Neuronal stem cell (in vitro differentiated cells): ENCODE measurements around the gene MROH7.
A peak's percentile ranks its signal among the peaks of the same experiment; 100 is the strongest.

Experiments
- DNase-seq: peaks from one replicate; pipeline ENCODE4 v3.0.0-alpha.2; 2013; ENCODE audit warnings: low spot score
- H2AFZ ChIP-seq: one replicate; pipeline ENCODE4 v1.6.1; 2013; ENCODE audit warnings: mild to moderate bottlenecking, low read length, inconsistent platforms
- H2AK5ac ChIP-seq: 2 replicates; pipeline ENCODE4 v1.6.1; 2013; ENCODE audit warnings: low read depth, mild to moderate bottlenecking, inconsistent platforms, low read length, moderate library complexity, mixed read lengths
- H2BK120ac ChIP-seq: 2 replicates; pipeline ENCODE4 v1.6.1; 2013; ENCODE audit warnings: low read depth, mild to moderate bottlenecking, inconsistent platforms, low read length, moderate library complexity, mixed read lengths
- H2BK12ac ChIP-seq: one replicate; pipeline ENCODE4 v1.6.1; 2013; ENCODE audit warnings: low read length, inconsistent platforms
- H2BK15ac ChIP-seq: 2 replicates; pipeline ENCODE4 v1.6.1; 2013; ENCODE audit warnings: mild to moderate bottlenecking, low read length, inconsistent platforms, mixed read lengths
- H2BK5ac ChIP-seq: one replicate; pipeline ENCODE4 v1.6.1; 2013; ENCODE audit warnings: inconsistent platforms, mild to moderate bottlenecking, low read length, moderate library complexity
- H3K14ac ChIP-seq: one replicate; pipeline ENCODE4 v1.6.1; 2013; ENCODE audit warnings: low read length, inconsistent platforms
- H3K18ac ChIP-seq: 2 replicates; pipeline ENCODE4 v1.6.1; 2013; ENCODE audit warnings: low read length, inconsistent platforms
- H3K23ac ChIP-seq: 2 replicates; pipeline ENCODE4 v1.6.1; 2013; ENCODE audit warnings: low read depth, mild to moderate bottlenecking, mixed read lengths, low read length, inconsistent platforms; ENCODE audit not compliant: poor library complexity
- H3K27ac ChIP-seq: replicated peaks from 3 replicates; pipeline ENCODE4 v1.5.1; 2013; ENCODE audit warnings: low read length, inconsistent platforms
- H3K27me3 ChIP-seq, 3 experiments: 2 replicates each; pipeline ENCODE4 v1.6.1; 2013; ENCODE audit warnings: low read length in 3 of 3, mild to moderate bottlenecking in 2 of 3, inconsistent platforms in 1 of 3, low read depth in 1 of 3, mixed read lengths in 1 of 3, moderate library complexity in 1 of 3; ENCODE audit not compliant: control insufficient read depth in 3 of 3, insufficient read depth in 3 of 3
- H3K36me3 ChIP-seq, 2 donors: replicated peaks in 1 of 2; 2 replicates each; pipeline ENCODE4 v1.6.1; 2013; ENCODE audit warnings: low read length in 2 of 2; ENCODE audit not compliant: control insufficient read depth in 2 of 2, insufficient read depth in 2 of 2
- H3K4ac ChIP-seq: 2 replicates; pipeline ENCODE4 v1.6.1; 2013; ENCODE audit warnings: inconsistent platforms, mild to moderate bottlenecking, low read length, moderate library complexity
- H3K4me1 ChIP-seq, 2 donors: 1 replicate in 1 of 2; 2 replicates in 1 of 2; pipeline ENCODE4 v1.6.1; 2013; ENCODE audit warnings: low read length in 2 of 2, low read depth in 1 of 2; ENCODE audit not compliant: control insufficient read depth in 2 of 2, insufficient read depth in 1 of 2
- H3K4me2 ChIP-seq: one replicate; pipeline ENCODE4 v1.6.1; 2013; ENCODE audit warnings: mild to moderate bottlenecking, low read length, inconsistent platforms; ENCODE audit not compliant: insufficient read depth, poor library complexity, severe bottlenecking
- H3K4me3 ChIP-seq, 2 donors: 2 replicates each; pipeline ENCODE4 v1.5.1; 2013; ENCODE audit warnings: low read length in 2 of 2, mild to moderate bottlenecking in 2 of 2, inconsistent platforms in 1 of 2, moderate library complexity in 1 of 2
- H3K79me1 ChIP-seq: one replicate; pipeline ENCODE4 v1.6.1; 2013; ENCODE audit warnings: low read depth, mild to moderate bottlenecking, inconsistent platforms, low read length, moderate library complexity
- H3K9ac ChIP-seq: one replicate; pipeline ENCODE4 v1.6.1; 2013; ENCODE audit warnings: mild to moderate bottlenecking, low read depth, low read length, inconsistent platforms; ENCODE audit not compliant: poor library complexity
- H3K9me3 ChIP-seq, 2 donors: replicated peaks in 1 of 2; 2 replicates each; pipeline versions ENCODE3 to v1.6.1; 2013; ENCODE audit warnings: low read length in 2 of 2, mild to moderate bottlenecking in 2 of 2, inconsistent platforms in 1 of 2, low read depth in 1 of 2, mixed read lengths in 1 of 2, moderate library complexity in 1 of 2; ENCODE audit not compliant: control insufficient read depth in 2 of 2, insufficient read depth in 1 of 2
- H4K8ac ChIP-seq: one replicate; pipeline ENCODE4 v1.6.1; 2013; ENCODE audit warnings: low read depth, mild to moderate bottlenecking, inconsistent platforms, low read length, moderate library complexity
- H4K91ac ChIP-seq: one replicate; pipeline ENCODE4 v1.6.1; 2013; ENCODE audit warnings: low read length, low read depth, mild to moderate bottlenecking, inconsistent platforms; ENCODE audit not compliant: poor library complexity
- WGBS, 2 donors: extraction: QIAGEN DNeasy Blood & Tissue Kit; methylation state at CpG; one replicate each; pipeline ENCODE4 v1.1.7; 2013; ENCODE audit warnings: missing lambda C conversion rate in 2 of 2, mixed read lengths in 1 of 2; ENCODE audit not compliant: insufficient read length in 2 of 2, insufficient replicate concordance in 1 of 2; ENCODE audit errors: extremely low coverage in 2 of 2; 5-methylcytosine and 5-hydroxymethylcytosine counted together

Gene MROH7

GRCh38 chr1:54742282-54742681 lies 100.7 kb downstream of the MROH7 start:
- Histone ChIP-seq H2BK5ac (no peak overlapping the region), H3K4me2 (no peak overlapping the region), H3K9ac (no peak overlapping the region), H3K4me1 (no peaks in the 10 kb centered on the region), H2BK120ac (no peak overlapping the region), H3K27me3 (no peaks in the 10 kb centered on the region), H3K18ac (no peak overlapping the region), H2AFZ (no peak overlapping the region), H3K79me1 (no peaks in the 10 kb centered on the region), H3K23ac (no peak overlapping the region), H3K36me3 (peaks cover 38 to 64% of the 10 kb centered on the region in 2 donors), H3K4ac (no peak overlapping the region), H2AK5ac (no peak overlapping the region), H3K27ac (no peak overlapping the region), H2BK12ac (no peak overlapping the region), H4K91ac (no peak overlapping the region), H2BK15ac (no peak overlapping the region), H4K8ac (no peak overlapping the region), H3K4me3 (no peak overlapping the region), H3K14ac (no peak overlapping the region), H3K9me3 (no peaks in the 10 kb centered on the region)
- WGBS, 2 donors = no CpG with 5 or more reads among the region's 4 CpGs
- no peak for DNase-seq

GRCh38 chr1:54743416-54744226 lies 102.0 kb downstream of the MROH7 start:
- DNase-seq = no peak
- no CpG with 5 or more reads among the region's 12 CpGs for WGBS, 2 donors
- H3K4me2 ChIP-seq = no peak overlapping the region

GRCh38 chr1:54744696-54745095 lies 103.1 kb downstream of the MROH7 start:
- no CpG with 5 or more reads among the region's 3 CpGs for WGBS, 2 donors
- no peak for DNase-seq
- H3K14ac ChIP-seq = no peak overlapping the region
- H3K18ac ChIP-seq = no peak overlapping the region
- H3K27ac ChIP-seq = no peak overlapping the region
- no peak overlapping the region for H3K9ac ChIP-seq
- H2BK12ac ChIP-seq = no peak overlapping the region
- no peak overlapping the region for H2BK15ac ChIP-seq
- H4K91ac ChIP-seq = no peak overlapping the region
- H3K23ac ChIP-seq = no peak overlapping the region
- H3K4me2 ChIP-seq = no peak overlapping the region
- H2AK5ac ChIP-seq = no peak overlapping the region
- H2BK5ac ChIP-seq = no peak overlapping the region
- no peak overlapping the region for H4K8ac ChIP-seq
- H2BK120ac ChIP-seq = no peak overlapping the region
- no peak overlapping the region for H3K4ac ChIP-seq
- no peaks in the 10 kb centered on the region for H3K9me3 ChIP-seq
- no peaks in the 10 kb centered on the region for H3K79me1 ChIP-seq
- peaks cover 28 to 43% of the 10 kb centered on the region in 2 donors for H3K36me3 ChIP-seq
- H2AFZ ChIP-seq = no peak overlapping the region
- no peaks in the 10 kb centered on the region for H3K4me1 ChIP-seq
- H3K27me3 ChIP-seq = peaks cover 0 to 6% (median 0%) of the 10 kb centered on the region in 3 experiments
- no peak overlapping the region for H3K4me3 ChIP-seq

More at GRCh38 chr1:54743416-54744226, 102.0 kb downstream of the MROH7 start:
- no peaks in the 10 kb centered on the region for H3K79me1 ChIP-seq
- H3K27ac ChIP-seq = no peak overlapping the region
- H2BK120ac ChIP-seq = no peak overlapping the region
- H2BK15ac ChIP-seq = no peak overlapping the region
- peak overlapping the region; percentile 22 for H3K9ac ChIP-seq
- no peaks in the 10 kb centered on the region for H3K9me3 ChIP-seq
- no peak overlapping the region for H3K23ac ChIP-seq
- H2AFZ ChIP-seq = no peak overlapping the region
- H4K91ac ChIP-seq = no peak overlapping the region
- H3K14ac ChIP-seq = no peak overlapping the region
- H3K18ac ChIP-seq = no peak overlapping the region
- no peak overlapping the region for H4K8ac ChIP-seq
- no peak overlapping the region for H3K4me3 ChIP-seq
- no peak overlapping the region for H2AK5ac ChIP-seq
- no peak overlapping the region for H2BK5ac ChIP-seq
- H3K27me3 ChIP-seq = peaks cover 0 to 6% (median 0%) of the 10 kb centered on the region in 3 experiments
- no peak overlapping the region for H2BK12ac ChIP-seq
- H3K4ac ChIP-seq = no peak overlapping the region
- H3K36me3 ChIP-seq = peaks cover 32 to 54% of the 10 kb centered on the region in 2 donors
- no peaks in the 10 kb centered on the region for H3K4me1 ChIP-seq

- Histone ChIP-seq H3K27me3 (peaks cover 0 to 6% (median 0%) of the 10 kb centered on the region in 3 experiments), H3K18ac (no peak overlapping the region), H3K4ac (no peak overlapping the region), H3K4me3 (no peak overlapping the region), H2BK5ac (no peak overlapping the region), H2BK15ac (no peak overlapping the region), H3K4me2 (no peak overlapping the region), H3K9ac (peak overlapping the region; percentile 61), H2AFZ (no peak overlapping the region), H2BK12ac (no peak overlapping the region), H4K91ac (no peak overlapping the region), H3K27ac (no peak overlapping the region), H2BK120ac (no peak overlapping the region), H4K8ac (no peak overlapping the region), H3K9me3 (no peaks in the 10 kb centered on the region), H3K23ac (peak overlapping the region; percentile 32), H2AK5ac (peak overlapping the region; percentile 22), H3K36me3 (peaks cover 25 to 37% of the 10 kb centered on the region in 2 donors), H3K14ac (no peak overlapping the region), H3K4me1 (no peaks in the 10 kb centered on the region), H3K79me1 (no peaks in the 10 kb centered on the region)
- no CpG with 5 or more reads among the region's 6 CpGs for WGBS, 2 donors
- no peak for DNase-seq
These were observed 103.7 kb downstream of the MROH7 start for GRCh38 chr1:54745274-54745673.
